ENCODE data around the gene RBMX.

Gene RBMX

GRCh38 chrX:136865270-136866158 lies 15.0 kb downstream of the RBMX start:
- Mint-ChIP-seq H3K4me1 (peaks cover 33% of the 10 kb centered on the region), H3K27me3 (no peaks in the 10 kb centered on the region), H3K36me3 (peaks cover 10% of the 10 kb centered on the region), H3K27ac (peak overlapping the region; percentile 68), H3K9me3 (no peaks in the 10 kb centered on the region), H3K4me3 (no peak overlapping the region)

GRCh38 chrX:136863826-136864225 lies 16.7 kb downstream of the RBMX start:
- Mint-ChIP-seq H3K36me3 (peaks cover 9% of the 10 kb centered on the region), H3K4me3 (no peak overlapping the region), H3K4me1 (peaks cover 27% of the 10 kb centered on the region), H3K27ac (no peak overlapping the region), H3K9me3 (no peaks in the 10 kb centered on the region), H3K27me3 (no peaks in the 10 kb centered on the region)

- no peak overlapping the region for H3K4me3 Mint-ChIP-seq
- H3K9me3 Mint-ChIP-seq: no peaks in the 10 kb centered on the region
- H3K4me1 Mint-ChIP-seq: peaks cover 35% of the 10 kb centered on the region
- no peaks in the 10 kb centered on the region for H3K27me3 Mint-ChIP-seq
- no peak overlapping the region for H3K27ac Mint-ChIP-seq
- peaks cover 14% of the 10 kb centered on the region for H3K36me3 Mint-ChIP-seq
Observed at GRCh38 chrX:136862546-136862945, 18.0 kb downstream of the RBMX start.

GRCh38 chrX:136861877-136862276 lies 18.6 kb downstream of the RBMX start:
- Mint-ChIP-seq H3K27me3 (no peaks in the 10 kb centered on the region), H3K4me3 (no peak overlapping the region), H3K9me3 (no peaks in the 10 kb centered on the region), H3K4me1 (peaks cover 32% of the 10 kb centered on the region), H3K27ac (peak overlapping the region; percentile 90), H3K36me3 (peaks cover 13% of the 10 kb centered on the region)

GRCh38 chrX:136858007-136858756 lies 22.3 kb downstream of the RBMX start:
- Mint-ChIP-seq H3K27me3 (no peaks in the 10 kb centered on the region), H3K4me3 (no peak overlapping the region), H3K9me3 (no peaks in the 10 kb centered on the region), H3K36me3 (peaks cover 19% of the 10 kb centered on the region), H3K4me1 (peaks cover 35% of the 10 kb centered on the region), H3K27ac (peak overlapping the region; percentile 63)

GRCh38 chrX:136856551-136856950 lies 24.0 kb downstream of the RBMX start:
- no peak overlapping the region for H3K27ac Mint-ChIP-seq
- peaks cover 17% of the 10 kb centered on the region for H3K36me3 Mint-ChIP-seq
- H3K4me3 Mint-ChIP-seq: no peak overlapping the region
- no peaks in the 10 kb centered on the region for H3K27me3 Mint-ChIP-seq
- H3K4me1 Mint-ChIP-seq: peaks cover 29% of the 10 kb centered on the region
- no peaks in the 10 kb centered on the region for H3K9me3 Mint-ChIP-seq

- Mint-ChIP-seq H3K27me3 (no peaks in the 10 kb centered on the region), H3K27ac (no peak overlapping the region), H3K4me1 (peaks cover 26% of the 10 kb centered on the region), H3K36me3 (peaks cover 17% of the 10 kb centered on the region), H3K4me3 (no peak overlapping the region), H3K9me3 (no peaks in the 10 kb centered on the region)
Observed at GRCh38 chrX:136856050-136856449, 24.5 kb downstream of the RBMX start.

GRCh38 chrX:136851526-136851925 lies 29.0 kb downstream of the RBMX start:
- Mint-ChIP-seq H3K27me3 (no peaks in the 10 kb centered on the region), H3K4me1 (peaks cover 9% of the 10 kb centered on the region), H3K36me3 (peaks cover 12% of the 10 kb centered on the region), H3K4me3 (no peak overlapping the region), H3K9me3 (no peaks in the 10 kb centered on the region), H3K27ac (no peak overlapping the region)

GRCh38 chrX:136850441-136851175 lies 29.9 kb downstream of the RBMX start:
- Mint-ChIP-seq H3K4me1 (peaks cover 6% of the 10 kb centered on the region), H3K4me3 (no peak overlapping the region), H3K27me3 (no peaks in the 10 kb centered on the region), H3K27ac (no peak overlapping the region), H3K9me3 (no peaks in the 10 kb centered on the region), H3K36me3 (peaks cover 12% of the 10 kb centered on the region)

GRCh38 chrX:136849395-136849794 lies 31.1 kb downstream of the RBMX start:
- H3K4me1 Mint-ChIP-seq: peaks cover 4% of the 10 kb centered on the region

GRCh38 chrX:136847874-136848273 lies 32.7 kb downstream of the RBMX start:
- H3K4me1 Mint-ChIP-seq: no peaks in the 10 kb centered on the region
- peaks cover 5% of the 10 kb centered on the region for H3K36me3 Mint-ChIP-seq
- H3K9me3 Mint-ChIP-seq: no peaks in the 10 kb centered on the region
- no peaks in the 10 kb centered on the region for H3K27me3 Mint-ChIP-seq
- H3K4me3 Mint-ChIP-seq: no peak overlapping the region
- H3K27ac Mint-ChIP-seq: no peak overlapping the region

More at GRCh38 chrX:136849395-136849794, 31.1 kb downstream of the RBMX start:
- Mint-ChIP-seq H3K4me3 (no peak overlapping the region), H3K9me3 (no peaks in the 10 kb centered on the region), H3K27ac (no peak overlapping the region), H3K36me3 (peaks cover 13% of the 10 kb centered on the region), H3K27me3 (no peaks in the 10 kb centered on the region)

- no peaks in the 10 kb centered on the region for H3K9me3 Mint-ChIP-seq
Observed at GRCh38 chrX:136839196-136839595, 41.3 kb downstream of the RBMX start.

GRCh38 chrX:136835761-136836160 lies 44.8 kb downstream of the RBMX start:
- Mint-ChIP-seq H3K4me1 (peaks cover 7% of the 10 kb centered on the region), H3K27me3 (no peaks in the 10 kb centered on the region), H3K9me3 (no peaks in the 10 kb centered on the region), H3K36me3 (peaks cover 9% of the 10 kb centered on the region), H3K4me3 (no peak overlapping the region), H3K27ac (no peak overlapping the region)

More at GRCh38 chrX:136839196-136839595, 41.3 kb downstream of the RBMX start:
- Mint-ChIP-seq H3K27me3 (no peaks in the 10 kb centered on the region), H3K4me1 (peaks cover 7% of the 10 kb centered on the region), H3K27ac (no peak overlapping the region), H3K36me3 (peaks cover 7% of the 10 kb centered on the region), H3K4me3 (no peak overlapping the region)

- no peak overlapping the region for H3K4me3 Mint-ChIP-seq
- no peaks in the 10 kb centered on the region for H3K27me3 Mint-ChIP-seq
- no peaks in the 10 kb centered on the region for H3K4me1 Mint-ChIP-seq
- no peaks in the 10 kb centered on the region for H3K9me3 Mint-ChIP-seq
- H3K36me3 Mint-ChIP-seq: peaks cover 8% of the 10 kb centered on the region
- no peak overlapping the region for H3K27ac Mint-ChIP-seq
Observed at GRCh38 chrX:136829413-136829812, 51.1 kb downstream of the RBMX start.

GRCh38 chrX:136828830-136829229 lies 51.7 kb downstream of the RBMX start:
- no peaks in the 10 kb centered on the region for H3K27me3 Mint-ChIP-seq
- H3K27ac Mint-ChIP-seq: no peak overlapping the region
- no peaks in the 10 kb centered on the region for H3K9me3 Mint-ChIP-seq
- H3K4me3 Mint-ChIP-seq: no peak overlapping the region
- H3K36me3 Mint-ChIP-seq: peaks cover 8% of the 10 kb centered on the region
- no peaks in the 10 kb centered on the region for H3K4me1 Mint-ChIP-seq

All from activated naive CD4-positive, alpha-beta T cell treated with anti-CD3 and anti-CD28 coated beads, Interleukin-2, amount 50 U/mL, for 24 hours (primary cell).